CD4-positive, alpha-beta T cell treated with Interleukin-2 at 100 ng/mL for 4 hours (primary cell): Measurements from ENCODE around the gene TBCA.
A peak's percentile ranks its signal among the peaks of the same experiment; 100 is the strongest.

ENCODE experiments used
- DNase-seq: peaks from one replicate; pipeline ENCODE4 v3.0.0-alpha.2; 2020; ENCODE audit warnings: low spot score

The TBCA gene

GRCh38 chr5:77775790-77776553 is at the start of gene TBCA:
Gene TBCA, minus strand, starts transcription at chr5:77776339. Its CDS starts 82 bp downstream, at chr5:77776257.
- peak; percentile 92 for DNase-seq

GRCh38 chr5:77824981-77825380 is 48.8 kb upstream of the TBCA start:
- no peak for DNase-seq

- no peak for DNase-seq
Observed at GRCh38 chr5:77816686-77817085, 40.5 kb upstream of the TBCA start.

GRCh38 chr5:77812926-77813589 is 36.9 kb upstream of the TBCA start:
- DNase-seq = no peak

- DNase-seq = no peak
Observed at GRCh38 chr5:77806213-77806843, 30.2 kb upstream of the TBCA start.

GRCh38 chr5:77798456-77798855 is 22.3 kb upstream of the TBCA start:
- no peak for DNase-seq

GRCh38 chr5:77797136-77797535 is 21.0 kb upstream of the TBCA start:
- no peak for DNase-seq

- no peak for DNase-seq
Observed at GRCh38 chr5:77795846-77796245, 19.7 kb upstream of the TBCA start.

- no peak for DNase-seq
Observed at GRCh38 chr5:77795268-77795667, 19.1 kb upstream of the TBCA start.

- DNase-seq = no peak
Observed at GRCh38 chr5:77791926-77792325, 15.8 kb upstream of the TBCA start.

- no peak for DNase-seq
Observed at GRCh38 chr5:77791356-77791755, 15.2 kb upstream of the TBCA start.

- no peak for DNase-seq
Observed at GRCh38 chr5:77785229-77785628, 9.1 kb upstream of the TBCA start.

GRCh38 chr5:77784735-77785134 is 8.6 kb upstream of the TBCA start:
- no peak for DNase-seq

GRCh38 chr5:77781076-77781475 is 4.9 kb upstream of the TBCA start:
- no peak for DNase-seq

GRCh38 chr5:77778881-77779438 is 2.8 kb upstream of the TBCA start:
- DNase-seq = no peak

- no peak for DNase-seq
Observed at GRCh38 chr5:77778398-77778797, 2.3 kb upstream of the TBCA start.

GRCh38 chr5:77777911-77778310 is 1.8 kb upstream of the TBCA start:
- DNase-seq = no peak

GRCh38 chr5:77777281-77777892 is 1.2 kb upstream of the TBCA start:
- DNase-seq = no peak

- no peak for DNase-seq
Observed at GRCh38 chr5:77776554-77777206, 541 bp upstream of the TBCA start.

- peak; percentile 7 for DNase-seq
Observed at GRCh38 chr5:77774981-77775789, 954 bp downstream of the TBCA start.

- DNase-seq = no peak
Observed at GRCh38 chr5:77773734-77774280, 2.3 kb downstream of the TBCA start.
